ENCODE measurements around the gene SLC23A2.
A peak's percentile ranks its signal among the peaks of the same experiment; 100 is the strongest.
"Not testable (repeated sequence)": the region's sequence is repeated elsewhere in the genome, so short reads cannot be mapped to it uniquely, and the experiment has no call there.

The SLC23A2 gene

GRCh38 chr20:5001174-5002076, at the start of gene SLC23A2:
Gene SLC23A2 (minus strand): TSS chr20:5001510. CDS start chr20:4932562, 68,948 bp downstream.
- DNase-seq (ENCODE audit: low read depth), result peak; percentile 48

GRCh38 chr20:5046656-5047339, 45.5 kb upstream of the SLC23A2 start:
- DNase-seq (ENCODE audit: low read depth), result no peak

- no peak for DNase-seq (ENCODE audit: low read depth)
These were observed 44.6 kb upstream of the SLC23A2 start for GRCh38 chr20:5045906-5046305.

GRCh38 chr20:5044075-5044620, 42.8 kb upstream of the SLC23A2 start:
- no peak for DNase-seq (ENCODE audit: low read depth)

- no peak for DNase-seq (ENCODE audit: low read depth)
These were observed 40.1 kb upstream of the SLC23A2 start for GRCh38 chr20:5041433-5041832.

- DNase-seq (ENCODE audit: low read depth), result no peak
These were observed 39.0 kb upstream of the SLC23A2 start for GRCh38 chr20:5040345-5040744.

GRCh38 chr20:5039889-5040288, 38.6 kb upstream of the SLC23A2 start:
- no peak for DNase-seq (ENCODE audit: low read depth)

- no peak for DNase-seq (ENCODE audit: low read depth)
These were observed 37.9 kb upstream of the SLC23A2 start for GRCh38 chr20:5039255-5039657.

GRCh38 chr20:5036828-5037227, 35.5 kb upstream of the SLC23A2 start:
- DNase-seq (ENCODE audit: low read depth), result no peak

GRCh38 chr20:5035518-5035917, 34.2 kb upstream of the SLC23A2 start:
- not testable (repeated sequence) for DNase-seq (ENCODE audit: low read depth)

- no peak for DNase-seq (ENCODE audit: low read depth)
These were observed 32.3 kb upstream of the SLC23A2 start for GRCh38 chr20:5033566-5033965.

- not testable (repeated sequence) for DNase-seq (ENCODE audit: low read depth)
These were observed 30.4 kb upstream of the SLC23A2 start for GRCh38 chr20:5031701-5032100.

GRCh38 chr20:5031206-5031557, 29.9 kb upstream of the SLC23A2 start:
- no peak for DNase-seq (ENCODE audit: low read depth)

GRCh38 chr20:5030348-5031205, 29.3 kb upstream of the SLC23A2 start:
- DNase-seq (ENCODE audit: low read depth), result no peak

GRCh38 chr20:5028258-5029059, 27.1 kb upstream of the SLC23A2 start:
- not testable (repeated sequence) for DNase-seq (ENCODE audit: low read depth)

GRCh38 chr20:5024982-5025381, 23.7 kb upstream of the SLC23A2 start:
- no peak for DNase-seq (ENCODE audit: low read depth)

- no peak for DNase-seq (ENCODE audit: low read depth)
These were observed 22.8 kb upstream of the SLC23A2 start for GRCh38 chr20:5024103-5024502.

GRCh38 chr20:5023171-5023570, 21.9 kb upstream of the SLC23A2 start:
- DNase-seq (ENCODE audit: low read depth), result not testable (repeated sequence)

GRCh38 chr20:5020760-5021159, 19.4 kb upstream of the SLC23A2 start:
- DNase-seq (ENCODE audit: low read depth), result no peak

- DNase-seq (ENCODE audit: low read depth), result no peak
These were observed 12.6 kb upstream of the SLC23A2 start for GRCh38 chr20:5013682-5014447.

All from ELR (cell line).